Measurements from ENCODE around the gene BHLHE41. TPM values are rescaled to one million over a fixed set of nuclear protein-coding genes. Genes with fewer than 3 reads are reported as not detected.

BHLHE41 gene
- total and polyA plus RNA-seq, 4 donors = 13.4 to 61.6 (median 28.2) TPM

GRCh38 chr12:26156201-26156871 is 31.5 kb upstream of the BHLHE41 start:
- WGBS (ENCODE audit: insufficient coverage) = 77% methylated on average over 16 of the region's 17 CpGs
- no peaks in the 10 kb centered on the region for H3K27me3 ChIP-seq (ENCODE audit: control insufficient read depth, insufficient read depth, low read length)

GRCh38 chr12:26153421-26154154 is 28.8 kb upstream of the BHLHE41 start:
- H3K27ac ChIP-seq (ENCODE audit: low read depth, low read length) = no peak overlapping the region
- DNase-seq (ENCODE audit: low read depth in 4 of 6, low spot score in 6 of 6) = no peak

More at GRCh38 chr12:26156201-26156871, 31.5 kb upstream of the BHLHE41 start:
- no peak for DNase-seq (ENCODE audit: low read depth in 4 of 6, low spot score in 6 of 6)
- H3K36me3 ChIP-seq (ENCODE audit: control insufficient read depth, insufficient read depth, low read length) = no peaks in the 10 kb centered on the region
- H3K27ac ChIP-seq (ENCODE audit: low read depth, low read length) = no peak overlapping the region
- H3K4me1 ChIP-seq (ENCODE audit: control insufficient read depth, insufficient read depth, low read length) = no peaks in the 10 kb centered on the region
- H3K9me3 ChIP-seq (ENCODE audit: control insufficient read depth, insufficient read depth, low read length) = no peaks in the 10 kb centered on the region
- H3K4me3 ChIP-seq (ENCODE audit: low read depth, low read length) = no peak overlapping the region

GRCh38 chr12:26152507-26153102 is 27.8 kb upstream of the BHLHE41 start:
- Histone ChIP-seq H3K4me3 (ENCODE audit: low read depth, low read length) (no peak overlapping the region), H3K4me1 (ENCODE audit: control insufficient read depth, insufficient read depth, low read length) (no peaks in the 10 kb centered on the region), H3K9me3 (ENCODE audit: control insufficient read depth, insufficient read depth, low read length) (no peaks in the 10 kb centered on the region), H3K27me3 (ENCODE audit: control insufficient read depth, insufficient read depth, low read length) (no peaks in the 10 kb centered on the region), H3K36me3 (ENCODE audit: control insufficient read depth, insufficient read depth, low read length) (no peaks in the 10 kb centered on the region), H3K27ac (ENCODE audit: low read depth, low read length) (no peak overlapping the region)
- WGBS (ENCODE audit: insufficient coverage) = 93% methylated on average over 2 of the region's 2 CpGs
- no peak for DNase-seq (ENCODE audit: low read depth in 4 of 6, low spot score in 6 of 6)

More at GRCh38 chr12:26153421-26154154, 28.8 kb upstream of the BHLHE41 start:
- Histone ChIP-seq H3K9me3 (ENCODE audit: control insufficient read depth, insufficient read depth, low read length) (no peaks in the 10 kb centered on the region), H3K4me3 (ENCODE audit: low read depth, low read length) (no peak overlapping the region), H3K4me1 (ENCODE audit: control insufficient read depth, insufficient read depth, low read length) (no peaks in the 10 kb centered on the region), H3K27me3 (ENCODE audit: control insufficient read depth, insufficient read depth, low read length) (no peaks in the 10 kb centered on the region), H3K36me3 (ENCODE audit: control insufficient read depth, insufficient read depth, low read length) (no peaks in the 10 kb centered on the region)
- WGBS (ENCODE audit: insufficient coverage) = 86% methylated on average over 4 of the region's 5 CpGs

- H3K4me3 ChIP-seq (ENCODE audit: low read depth, low read length) = no peak overlapping the region
- no peaks in the 10 kb centered on the region for H3K27me3 ChIP-seq (ENCODE audit: control insufficient read depth, insufficient read depth, low read length)
- H3K27ac ChIP-seq (ENCODE audit: low read depth, low read length) = peak overlapping the region; percentile 44
- no CpG with 5 or more reads among the region's 2 CpGs for WGBS (ENCODE audit: insufficient coverage)
- H3K4me1 ChIP-seq (ENCODE audit: control insufficient read depth, insufficient read depth, low read length) = no peaks in the 10 kb centered on the region
- no peaks in the 10 kb centered on the region for H3K9me3 ChIP-seq (ENCODE audit: control insufficient read depth, insufficient read depth, low read length)
- peak in 2 of 6 donors; percentile 34 to 39 for DNase-seq (ENCODE audit: low read depth in 4 of 6, low spot score in 6 of 6)
- no peaks in the 10 kb centered on the region for H3K36me3 ChIP-seq (ENCODE audit: control insufficient read depth, insufficient read depth, low read length)
Observed at GRCh38 chr12:26150736-26151450, 26.1 kb upstream of the BHLHE41 start.

DNA sequence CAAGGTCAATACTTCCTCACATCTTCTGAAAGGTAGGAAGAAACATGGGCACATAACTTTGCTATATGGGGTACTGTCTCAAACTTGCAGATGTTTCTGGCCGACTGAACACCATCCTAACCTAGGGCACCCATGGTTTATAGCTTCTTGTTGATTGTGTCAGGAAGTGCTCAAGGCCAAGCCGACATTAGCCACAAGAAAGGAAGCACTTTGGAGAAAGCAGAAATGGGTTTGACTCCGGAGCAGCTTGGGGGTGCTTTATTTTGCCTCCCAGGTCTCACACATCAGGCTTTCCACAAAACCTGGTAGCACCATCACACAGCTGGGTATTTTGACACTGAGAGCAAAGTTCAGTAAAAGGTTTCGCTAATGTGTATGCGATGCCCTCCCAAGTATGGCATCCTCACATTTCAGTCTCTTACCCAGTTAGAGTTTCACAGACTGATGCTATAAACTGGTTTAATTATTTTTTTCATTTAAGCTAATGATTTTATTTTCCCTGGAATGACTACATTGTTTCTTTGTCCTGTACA is 25.2 kb upstream of the BHLHE41 start:
- WGBS (ENCODE audit: insufficient coverage) = 60% methylated on average over 1 of the region's 5 CpGs
- H3K9me3 ChIP-seq (ENCODE audit: control insufficient read depth, insufficient read depth, low read length) = no peaks in the 10 kb centered on the region
- H3K27me3 ChIP-seq (ENCODE audit: control insufficient read depth, insufficient read depth, low read length) = no peaks in the 10 kb centered on the region
- DNase-seq (ENCODE audit: low read depth in 4 of 6, low spot score in 6 of 6) = no peak
- H3K36me3 ChIP-seq (ENCODE audit: control insufficient read depth, insufficient read depth, low read length) = no peaks in the 10 kb centered on the region
- H3K4me3 ChIP-seq (ENCODE audit: low read depth, low read length) = no peak overlapping the region
- H3K4me1 ChIP-seq (ENCODE audit: control insufficient read depth, insufficient read depth, low read length) = no peaks in the 10 kb centered on the region
- H3K27ac ChIP-seq (ENCODE audit: low read depth, low read length) = no peak overlapping the region

- no peaks in the 10 kb centered on the region for H3K36me3 ChIP-seq (ENCODE audit: control insufficient read depth, insufficient read depth, low read length)
- WGBS (ENCODE audit: insufficient coverage) = 92% methylated on average over 3 of the region's 7 CpGs
- H3K27ac ChIP-seq (ENCODE audit: low read depth, low read length) = no peak overlapping the region
- H3K9me3 ChIP-seq (ENCODE audit: control insufficient read depth, insufficient read depth, low read length) = no peaks in the 10 kb centered on the region
- H3K4me3 ChIP-seq (ENCODE audit: low read depth, low read length) = no peak overlapping the region
- no peaks in the 10 kb centered on the region for H3K4me1 ChIP-seq (ENCODE audit: control insufficient read depth, insufficient read depth, low read length)
- H3K27me3 ChIP-seq (ENCODE audit: control insufficient read depth, insufficient read depth, low read length) = no peaks in the 10 kb centered on the region
- no peak for DNase-seq (ENCODE audit: low read depth in 4 of 6, low spot score in 6 of 6)
Observed at GRCh38 chr12:26148291-26148690, 23.5 kb upstream of the BHLHE41 start.

GRCh38 chr12:26143291-26143690 is 18.5 kb upstream of the BHLHE41 start:
- H3K9me3 ChIP-seq (ENCODE audit: control insufficient read depth, insufficient read depth, low read length) = no peaks in the 10 kb centered on the region
- no peak overlapping the region for H3K4me3 ChIP-seq (ENCODE audit: low read depth, low read length)
- no peak for DNase-seq (ENCODE audit: low read depth in 4 of 6, low spot score in 6 of 6)
- no peaks in the 10 kb centered on the region for H3K36me3 ChIP-seq (ENCODE audit: control insufficient read depth, insufficient read depth, low read length)
- no peaks in the 10 kb centered on the region for H3K27me3 ChIP-seq (ENCODE audit: control insufficient read depth, insufficient read depth, low read length)
- no peak overlapping the region for H3K27ac ChIP-seq (ENCODE audit: low read depth, low read length)
- WGBS (ENCODE audit: insufficient coverage) = 56% methylated on average over 1 of the region's 2 CpGs
- no peaks in the 10 kb centered on the region for H3K4me1 ChIP-seq (ENCODE audit: control insufficient read depth, insufficient read depth, low read length)

DNA sequence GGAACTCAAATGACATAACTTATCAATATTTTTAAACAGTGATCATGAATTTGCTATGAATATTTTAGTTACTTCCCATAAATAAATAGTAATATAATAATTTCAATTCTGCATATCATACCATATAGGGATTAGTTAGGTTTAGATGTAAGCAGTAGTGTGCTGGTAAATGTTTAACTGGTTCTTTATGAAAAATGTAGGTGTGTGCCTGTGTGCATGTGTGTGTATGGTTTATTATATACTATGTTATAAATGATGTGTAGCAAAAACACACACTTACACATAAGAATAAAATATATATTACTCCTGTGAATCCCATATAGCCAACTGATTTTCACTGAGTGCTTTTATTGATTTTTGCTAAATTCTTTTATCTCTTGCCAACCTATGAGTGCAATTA is 14.0 kb upstream of the BHLHE41 start:
- no peaks in the 10 kb centered on the region for H3K27me3 ChIP-seq (ENCODE audit: control insufficient read depth, insufficient read depth, low read length)
- H3K4me1 ChIP-seq (ENCODE audit: control insufficient read depth, insufficient read depth, low read length) = peaks cover 7% of the 10 kb centered on the region
- H3K9me3 ChIP-seq (ENCODE audit: control insufficient read depth, insufficient read depth, low read length) = no peaks in the 10 kb centered on the region
- no peaks in the 10 kb centered on the region for H3K36me3 ChIP-seq (ENCODE audit: control insufficient read depth, insufficient read depth, low read length)
- H3K27ac ChIP-seq (ENCODE audit: low read depth, low read length) = no peak overlapping the region
- H3K4me3 ChIP-seq (ENCODE audit: low read depth, low read length) = no peak overlapping the region
- DNase-seq (ENCODE audit: low read depth in 4 of 6, low spot score in 6 of 6) = no peak

DNA sequence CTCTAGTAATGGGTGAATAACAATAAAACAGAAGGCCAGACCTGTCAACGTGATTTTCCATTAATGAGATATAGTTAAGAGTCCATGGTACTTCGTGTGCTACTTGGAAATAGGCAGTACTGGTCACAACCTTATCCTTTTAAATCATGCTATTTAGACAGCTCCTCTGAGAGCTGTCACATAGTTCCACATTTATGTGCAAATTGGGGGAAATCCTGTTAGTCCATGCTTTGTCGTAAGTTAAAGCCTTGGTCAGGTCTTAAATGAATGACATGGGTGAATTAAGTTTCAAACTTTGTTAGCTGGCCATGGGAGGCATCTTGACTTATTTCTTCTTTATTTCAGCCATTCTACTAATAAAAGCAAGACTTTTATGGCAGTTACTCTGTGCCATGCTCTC is 11.9 kb upstream of the BHLHE41 start:
- no peaks in the 10 kb centered on the region for H3K27me3 ChIP-seq (ENCODE audit: control insufficient read depth, insufficient read depth, low read length)
- DNase-seq (ENCODE audit: low read depth in 4 of 6, low spot score in 6 of 6) = no peak
- H3K36me3 ChIP-seq (ENCODE audit: control insufficient read depth, insufficient read depth, low read length) = no peaks in the 10 kb centered on the region
- no peak overlapping the region for H3K27ac ChIP-seq (ENCODE audit: low read depth, low read length)
- no peaks in the 10 kb centered on the region for H3K9me3 ChIP-seq (ENCODE audit: control insufficient read depth, insufficient read depth, low read length)
- H3K4me1 ChIP-seq (ENCODE audit: control insufficient read depth, insufficient read depth, low read length) = peaks cover 7% of the 10 kb centered on the region
- no peak overlapping the region for H3K4me3 ChIP-seq (ENCODE audit: low read depth, low read length)
- WGBS (ENCODE audit: insufficient coverage) = no CpG with 5 or more reads among the region's 3 CpGs
